Measurements from ENCODE around the gene TNIP1.

DNA sequence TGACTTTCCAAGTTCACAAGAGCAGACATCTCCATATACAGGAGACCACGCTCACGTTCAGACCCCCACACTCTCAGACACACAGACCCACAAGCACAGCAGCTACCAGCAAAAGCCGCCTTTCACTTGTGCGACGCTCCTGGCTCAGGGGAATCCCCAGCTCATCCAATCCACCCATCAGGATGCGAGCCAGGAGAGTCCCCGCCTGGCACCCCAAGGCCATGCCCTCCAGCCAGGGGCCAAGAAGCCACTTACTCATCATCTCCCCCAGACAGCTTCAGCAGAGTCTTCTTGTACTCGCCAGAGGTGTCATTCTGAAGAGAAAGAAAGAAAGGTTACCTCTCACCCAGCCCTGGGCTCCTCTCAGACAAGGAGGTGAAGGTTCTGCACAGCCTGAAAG is 47.1 kb upstream of the TNIP1 start:
- TF ChIP-seq, protein P1, sequence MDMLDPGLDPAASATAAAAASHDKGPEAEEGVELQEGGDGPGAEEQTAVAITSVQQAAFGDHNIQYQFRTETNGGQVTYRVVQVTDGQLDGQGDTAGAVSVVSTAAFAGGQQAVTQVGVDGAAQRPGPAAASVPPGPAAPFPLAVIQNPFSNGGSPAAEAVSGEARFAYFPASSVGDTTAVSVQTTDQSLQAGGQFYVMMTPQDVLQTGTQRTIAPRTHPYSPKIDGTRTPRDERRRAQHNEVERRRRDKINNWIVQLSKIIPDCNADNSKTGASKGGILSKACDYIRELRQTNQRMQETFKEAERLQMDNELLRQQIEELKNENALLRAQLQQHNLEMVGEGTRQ (IDR thresholded peaks at IDR 0.05), result no peak
- TF ChIP-seq CTCF (IDR thresholded peaks at IDR 0.05) (no peak), RFX5 (IDR thresholded peaks at IDR 0.05) (no peak), ZSCAN20 (CRISPR knock-in tag; IDR thresholded peaks at IDR 0.05) (no peak), MAFK (IDR thresholded peaks at IDR 0.05; ENCODE audit: partially characterized antibody) (no peak), POLR2A (IDR thresholded peaks at IDR 0.05; ENCODE audit: low read length) (no peak)

Data from A549 (cell line).